Neural progenitor cell (in vitro differentiated cells): ENCODE results near the gene TSC2.

Experiments
- CTCF ChIP-seq: fragments of 200-600 bp; sonication (generic); IDR thresholded peaks from 2 replicates; pipeline ENCODE4 v1.5.1; 2017; ENCODE audit warnings: antibody characterized with exemption, mild to moderate bottlenecking
- EZH2 ChIP-seq: fragments of 200-600 bp; sonication (generic); IDR thresholded peaks from 2 replicates; pipeline ENCODE4 v1.6.1; 2017; ENCODE audit warnings: antibody characterized with exemption, mild to moderate bottlenecking, moderate library complexity
- EZH2phosphoT487 ChIP-seq: fragments of 200-600 bp; sonication (generic); IDR thresholded peaks from 2 replicates; pipeline ENCODE4 v1.6.1; 2017; ENCODE audit warnings: antibody characterized with exemption

- no peak for TF ChIP-seq EZH2
- TF ChIP-seq CTCF, result no peak
- TF ChIP-seq EZH2phosphoT487, result no peak
Observed at GRCh38 chr16:2045965-2046892, 1.6 kb upstream of the TSC2 start.
